HS-27A (cell line): ENCODE measurements around the gene FAM168B.
"Not testable (repeated sequence)": the region's sequence is repeated elsewhere in the genome, so short reads cannot be mapped to it uniquely, and the experiment has no call there.

ENCODE experiments used
- DNase-seq: peaks from one replicate; pipeline ENCODE4 v3.0.0-alpha.2; 2012; ENCODE audit warnings: low read depth, missing footprints

The FAM168B gene, protein sequence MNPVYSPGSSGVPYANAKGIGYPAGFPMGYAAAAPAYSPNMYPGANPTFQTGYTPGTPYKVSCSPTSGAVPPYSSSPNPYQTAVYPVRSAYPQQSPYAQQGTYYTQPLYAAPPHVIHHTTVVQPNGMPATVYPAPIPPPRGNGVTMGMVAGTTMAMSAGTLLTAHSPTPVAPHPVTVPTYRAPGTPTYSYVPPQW

DNA sequence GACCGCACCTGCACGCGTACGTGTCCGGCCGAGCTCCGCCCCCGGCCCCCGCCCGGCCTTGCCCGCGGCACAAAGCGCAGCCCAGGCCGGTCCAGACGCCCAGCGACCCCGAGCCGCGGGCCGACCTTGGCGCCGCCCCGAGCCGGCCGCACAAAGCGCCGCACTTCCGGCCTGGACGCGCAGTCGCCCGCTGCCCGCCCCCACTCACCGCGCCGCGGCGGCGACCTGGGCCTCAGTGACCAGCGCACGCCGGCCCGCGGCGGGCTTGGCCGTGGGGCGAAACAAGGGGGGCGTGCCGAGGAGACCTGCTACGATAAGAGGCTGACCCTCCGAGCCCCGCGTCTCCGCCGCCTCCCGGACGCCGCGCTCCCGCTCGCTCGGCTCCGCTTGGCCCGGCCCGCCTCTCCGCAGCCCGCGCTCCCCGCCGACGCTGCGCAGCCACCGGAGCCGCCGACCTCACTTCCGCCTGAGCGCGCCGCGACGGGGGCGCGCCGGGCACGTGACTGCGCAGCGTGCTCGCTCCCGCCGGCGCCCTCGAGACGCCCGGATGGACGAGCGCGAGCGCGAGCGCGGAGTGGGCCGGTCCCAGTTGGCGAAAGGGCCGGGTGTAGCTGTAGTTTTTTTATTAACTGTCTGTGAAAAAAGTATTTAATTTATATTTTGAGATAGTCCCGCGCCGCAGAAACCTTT lies at the start of gene FAM168B:
FAM168B (minus strand) TSS at position 455 of the 690 bp plus-strand sequence. CDS start 10,814 bp downstream, outside the sequence.
- DNase-seq, result peak; percentile 59

DNA sequence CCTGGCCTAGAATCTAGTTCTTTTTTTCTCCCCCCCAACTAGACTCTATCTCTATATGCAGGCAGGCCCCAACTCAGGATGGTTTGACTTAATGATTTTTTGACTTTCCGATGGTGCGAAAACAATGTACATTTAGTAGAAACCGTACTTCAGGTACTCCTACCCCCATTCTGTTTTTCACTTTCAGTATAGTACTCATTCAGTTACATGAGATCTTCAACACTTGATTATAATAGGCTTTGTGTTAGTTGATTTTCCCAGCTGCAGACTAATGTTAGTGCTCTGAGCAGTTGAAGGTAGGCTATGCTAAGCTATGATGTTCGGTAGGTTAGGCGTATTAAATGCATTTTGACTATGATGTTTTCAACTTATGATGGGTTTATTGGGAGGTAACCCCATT lies 49.6 kb upstream of the FAM168B start:
- DNase-seq, result no peak

DNA sequence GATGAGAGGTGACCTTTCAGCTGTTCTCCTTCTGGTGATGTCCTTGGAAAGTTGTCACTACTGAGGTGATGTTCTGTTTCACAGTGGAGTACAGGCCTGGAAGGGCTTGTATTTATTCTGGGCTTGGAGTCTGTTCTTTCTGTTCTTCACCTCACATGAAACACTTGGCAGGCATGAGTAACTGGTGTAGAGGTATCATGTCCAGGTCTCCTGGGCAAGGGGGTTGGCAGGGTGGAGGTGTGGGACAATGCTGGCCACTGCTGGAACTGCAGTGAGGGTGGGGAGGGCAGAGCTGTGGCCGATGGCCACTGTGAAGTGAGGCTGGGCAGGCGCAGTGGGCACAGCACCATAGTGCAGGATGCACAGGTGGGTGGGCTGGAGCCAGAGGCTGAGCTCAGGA lies 47.3 kb upstream of the FAM168B start:
- DNase-seq, result no peak

DNA sequence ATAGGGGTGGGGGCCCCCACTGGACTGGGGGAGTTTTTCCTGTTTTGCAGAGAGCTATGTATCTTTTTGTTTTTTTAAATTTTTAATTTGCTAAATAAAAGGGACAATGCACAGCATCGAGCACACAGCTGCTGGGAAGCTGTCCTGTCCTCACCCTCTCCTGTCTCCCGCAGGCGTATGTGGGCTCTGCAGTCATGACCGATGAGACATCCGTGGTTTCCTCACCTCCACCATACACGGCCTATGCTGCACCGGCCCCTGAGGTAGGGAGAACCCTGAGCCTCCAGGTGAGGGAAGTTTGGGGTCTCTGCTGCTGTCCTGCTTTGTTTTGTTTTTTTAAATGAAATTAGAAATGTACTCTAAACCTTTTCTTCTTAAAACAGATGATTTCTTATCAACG lies 39.5 kb upstream of the FAM168B start:
- no peak for DNase-seq

DNA sequence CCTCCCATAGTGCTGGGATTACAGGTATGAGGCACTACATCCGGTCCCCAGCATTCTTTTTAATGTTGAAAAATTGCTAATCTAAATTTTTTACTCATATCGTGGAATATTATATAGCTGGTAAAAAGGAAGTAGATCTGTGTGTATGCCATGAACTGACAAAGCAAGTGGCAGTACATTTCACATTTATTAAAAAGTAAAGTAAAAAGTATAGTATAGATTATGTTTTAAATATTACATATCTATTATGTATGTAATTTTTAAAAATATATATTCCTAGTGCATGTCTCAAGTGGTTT lies 37.0 kb upstream of the FAM168B start:
- no peak for DNase-seq

DNA sequence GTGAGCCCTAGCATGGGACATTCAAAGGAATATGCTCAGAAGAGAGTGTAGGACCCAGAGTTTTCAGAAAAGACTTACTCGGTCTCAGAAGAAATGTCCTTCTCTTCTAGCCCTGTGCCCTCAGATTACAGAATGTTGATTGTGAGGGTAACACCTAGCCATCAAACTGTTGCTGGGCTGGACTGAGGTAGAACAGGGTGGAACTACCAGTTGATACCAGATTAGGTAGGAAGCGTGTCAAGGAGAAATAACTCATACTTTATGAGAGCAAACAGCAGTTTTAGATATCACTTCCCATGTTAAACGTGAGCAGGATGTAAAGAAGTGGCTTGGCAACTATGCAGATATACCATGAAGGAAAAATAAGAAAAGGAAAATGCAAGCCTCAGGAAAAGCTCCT lies 34.7 kb upstream of the FAM168B start:
- no peak for DNase-seq

DNA sequence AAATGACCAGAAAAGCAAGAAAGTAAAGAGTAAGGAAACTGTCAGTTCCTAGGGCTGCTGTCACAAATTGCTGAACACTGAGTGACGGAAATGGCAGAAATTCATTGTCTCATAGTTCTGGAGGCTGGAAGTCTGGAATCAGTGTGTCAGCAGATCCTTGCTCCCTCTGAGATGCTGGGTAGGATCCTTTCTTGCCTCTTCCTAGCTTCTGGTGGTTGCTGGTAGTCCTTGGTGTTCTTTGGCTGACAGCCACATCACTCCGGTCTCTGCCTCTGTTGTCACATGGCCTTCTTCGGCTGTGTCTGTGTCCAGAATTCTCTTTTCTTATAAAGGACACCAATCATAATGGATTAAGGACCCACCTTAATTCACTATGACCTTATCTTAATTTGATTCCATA lies 33.8 kb upstream of the FAM168B start:
- no peak for DNase-seq

DNA sequence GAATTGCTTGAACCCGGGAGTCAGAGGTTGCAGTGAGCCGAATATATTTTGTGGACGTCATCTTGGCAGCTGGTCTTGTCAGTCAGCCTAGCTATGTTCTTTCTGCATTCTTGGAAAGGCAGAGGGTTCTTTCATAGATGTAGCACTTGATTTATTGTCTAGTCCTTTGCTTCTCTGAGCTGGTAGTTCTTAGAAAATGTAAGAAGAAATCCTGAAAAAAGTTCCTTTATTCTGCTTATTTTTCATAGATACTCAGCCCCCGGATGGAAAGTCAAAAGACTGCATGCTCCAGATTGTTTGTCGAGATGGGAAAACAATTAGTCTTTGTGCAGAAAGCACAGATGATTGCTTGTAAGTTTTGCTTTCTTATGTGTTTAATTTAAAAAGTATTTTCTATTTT lies 33.2 kb upstream of the FAM168B start:
- DNase-seq, result no peak

DNA sequence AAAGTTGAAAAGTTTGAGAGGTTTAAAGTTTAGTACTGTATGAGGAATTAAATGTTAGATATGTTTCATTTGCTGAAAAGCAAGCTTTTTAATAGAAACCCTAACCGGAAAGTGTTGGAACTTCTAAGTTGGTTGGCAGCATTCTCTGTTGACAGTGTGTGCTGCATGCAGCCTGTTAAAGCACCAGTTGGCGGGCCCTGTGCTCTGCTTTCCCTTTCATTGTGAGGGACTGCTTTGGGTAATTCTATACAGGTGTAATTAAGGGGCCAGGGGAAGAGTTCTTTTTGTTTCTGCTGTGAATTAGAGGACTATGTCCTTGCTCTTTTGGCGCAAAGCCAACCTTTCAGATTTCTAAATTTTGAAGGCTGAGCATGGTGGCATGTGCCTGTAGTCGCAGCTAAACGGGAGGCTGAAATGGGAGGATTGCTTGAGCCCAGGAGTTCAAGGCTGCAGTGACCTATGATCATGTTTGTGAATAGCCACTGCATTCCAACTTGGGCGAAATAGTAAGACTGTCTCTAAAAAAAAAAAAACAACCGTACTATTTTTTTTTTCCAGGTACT lies 32.0 kb upstream of the FAM168B start:
- DNase-seq, result no peak

DNA sequence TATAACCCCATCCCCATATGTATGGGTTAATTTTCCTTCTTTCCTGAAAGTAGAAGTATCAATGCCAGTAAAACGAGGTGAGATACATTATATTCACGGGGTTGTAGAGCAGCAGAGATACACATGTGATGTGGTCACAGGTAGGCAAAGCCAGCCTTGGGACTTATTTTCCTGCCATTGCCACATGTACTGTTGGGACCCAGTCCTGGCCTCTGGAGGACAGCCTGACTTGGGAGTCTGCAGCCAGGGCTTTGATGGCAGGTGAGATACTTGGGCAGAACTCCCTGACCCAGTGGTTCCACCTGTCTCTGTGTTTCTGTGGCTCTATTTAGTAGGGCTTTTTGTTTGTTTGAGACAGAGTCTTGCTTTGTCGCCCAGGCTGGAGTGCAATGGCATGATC lies 29.9 kb upstream of the FAM168B start:
- no peak for DNase-seq

DNA sequence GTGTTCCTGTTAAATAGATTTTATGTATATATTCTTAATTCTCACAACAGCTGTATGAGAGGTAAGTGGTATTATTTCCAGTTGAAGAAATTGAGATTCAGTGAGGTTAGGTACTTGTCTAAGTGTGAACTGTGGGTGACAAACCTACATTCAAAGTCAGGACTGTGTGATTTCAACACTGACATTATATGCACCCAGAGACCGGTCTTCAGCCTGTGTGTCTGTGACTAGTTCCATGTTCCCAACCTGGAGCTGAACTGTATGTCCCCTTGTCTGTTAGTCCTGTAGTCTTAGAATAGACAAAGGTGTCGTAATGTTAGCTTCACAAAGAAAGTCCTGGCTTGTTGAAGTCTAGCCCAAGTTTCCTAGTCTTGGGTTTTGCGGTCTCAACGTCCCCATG lies 29.2 kb upstream of the FAM168B start:
- DNase-seq, result no peak

DNA sequence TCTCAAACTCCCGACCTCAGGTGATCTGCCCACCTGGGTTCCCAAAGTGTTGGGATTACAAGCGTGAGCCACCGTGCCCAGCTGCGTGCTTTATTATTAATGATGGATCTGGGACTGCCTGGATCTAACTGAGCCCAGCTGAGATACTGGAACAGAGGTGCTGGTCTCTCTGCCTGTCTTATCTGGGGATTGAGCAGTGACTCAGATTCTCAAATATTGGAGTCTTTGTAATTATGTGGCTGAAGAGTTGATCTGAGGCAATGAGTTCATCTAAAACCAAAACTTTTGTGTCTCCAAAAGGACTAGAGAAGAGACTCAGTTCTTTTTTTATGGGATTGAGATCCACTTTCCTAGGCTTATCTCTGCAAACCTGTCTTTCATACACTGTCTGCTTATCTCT lies 28.2 kb upstream of the FAM168B start:
- no peak for DNase-seq

DNA sequence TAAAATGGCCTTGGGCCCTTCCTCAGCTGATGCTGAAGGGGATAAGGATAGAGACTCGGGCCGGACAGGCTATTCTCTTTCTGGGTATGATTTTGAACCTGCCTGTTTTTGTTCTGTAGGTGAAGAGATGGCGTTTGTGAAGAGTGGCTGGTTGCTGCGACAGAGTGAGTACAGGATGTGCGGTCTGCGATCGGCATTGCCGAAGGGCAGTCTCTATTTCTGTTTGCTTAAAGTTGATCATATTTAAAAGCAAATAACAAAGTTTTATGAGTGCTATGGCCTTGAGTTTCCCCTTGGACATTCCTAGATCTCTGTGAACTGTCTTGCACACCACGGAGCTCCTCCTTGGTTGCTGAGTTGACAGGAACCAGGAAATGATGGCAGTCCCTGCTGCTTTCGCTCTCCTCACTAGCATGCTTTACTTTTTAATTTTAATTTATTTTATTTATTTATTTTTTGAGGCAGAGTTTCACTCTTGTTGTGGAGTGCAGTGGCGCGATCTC lies 27.6 kb upstream of the FAM168B start:
- no peak for DNase-seq

DNA sequence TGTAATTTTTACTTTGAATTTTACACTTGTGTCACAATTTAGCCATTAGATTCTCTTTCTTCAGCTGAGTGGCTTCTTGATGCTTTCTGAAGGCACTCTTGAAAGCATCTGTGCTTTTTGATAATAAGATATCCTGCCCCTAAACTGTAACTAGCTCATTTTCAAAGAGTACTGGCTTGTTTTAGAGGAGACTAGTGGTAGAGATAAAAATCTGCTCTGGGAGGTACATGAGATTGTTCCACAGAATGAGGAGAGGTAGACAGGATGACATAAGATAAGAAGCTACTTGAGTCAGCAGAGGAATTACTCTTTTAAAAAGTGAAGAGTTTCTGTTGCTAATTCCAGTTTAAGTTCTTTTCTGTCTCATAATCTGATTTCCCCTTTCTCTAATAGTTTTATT lies 22.5 kb upstream of the FAM168B start:
- no peak for DNase-seq

DNA sequence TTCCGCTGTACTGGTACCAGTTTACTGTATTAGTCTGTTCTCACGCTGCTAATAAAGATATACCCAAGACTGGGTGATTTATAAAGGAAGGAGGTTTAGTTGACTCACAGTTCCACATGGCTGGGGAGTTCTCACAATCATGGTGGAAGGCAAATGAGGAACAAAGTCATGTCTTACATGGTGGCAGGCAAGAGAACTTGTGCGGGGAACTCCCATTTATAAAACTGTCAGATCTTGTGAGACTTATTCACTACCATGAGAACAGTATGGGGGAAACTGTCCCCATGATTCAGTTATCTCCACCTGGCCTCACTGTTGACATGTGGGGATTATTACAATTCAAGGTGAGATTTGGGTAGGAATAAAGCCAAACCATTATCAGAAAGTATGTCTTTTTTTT lies 21.7 kb upstream of the FAM168B start:
- not testable (repeated sequence) for DNase-seq

DNA sequence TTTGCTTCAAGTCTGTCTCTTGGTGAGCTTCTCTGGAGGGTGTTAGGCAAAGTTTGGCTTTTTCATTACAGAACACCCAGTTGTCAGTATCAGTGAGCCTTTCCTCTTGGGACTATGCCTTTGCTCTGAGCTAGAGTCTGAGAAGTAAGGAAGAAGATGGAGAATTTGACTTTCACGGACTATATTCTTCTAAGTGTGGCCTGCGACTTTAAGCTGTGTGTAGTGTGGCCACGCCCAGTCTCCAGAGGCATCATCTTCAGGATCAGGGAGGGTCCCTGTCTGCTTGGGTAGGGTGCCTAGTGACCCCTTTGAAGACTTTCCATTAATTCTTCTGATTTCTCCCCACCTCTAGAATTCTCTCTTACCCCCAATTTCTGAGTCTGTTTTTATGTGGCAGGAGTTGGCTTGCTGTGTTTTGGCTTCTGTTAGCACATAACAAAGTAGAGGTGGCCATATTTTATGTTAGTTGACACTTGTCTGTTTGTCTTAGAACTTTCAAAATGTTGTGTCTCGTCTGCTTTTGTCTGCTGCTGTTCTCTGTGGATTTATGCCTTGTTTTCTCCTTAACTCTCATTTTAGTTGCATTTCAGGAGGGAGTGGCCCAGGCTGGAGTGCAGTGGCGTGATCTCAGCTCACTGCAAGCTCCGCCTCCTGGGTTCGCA lies 20.4 kb upstream of the FAM168B start:
- DNase-seq, result no peak

DNA sequence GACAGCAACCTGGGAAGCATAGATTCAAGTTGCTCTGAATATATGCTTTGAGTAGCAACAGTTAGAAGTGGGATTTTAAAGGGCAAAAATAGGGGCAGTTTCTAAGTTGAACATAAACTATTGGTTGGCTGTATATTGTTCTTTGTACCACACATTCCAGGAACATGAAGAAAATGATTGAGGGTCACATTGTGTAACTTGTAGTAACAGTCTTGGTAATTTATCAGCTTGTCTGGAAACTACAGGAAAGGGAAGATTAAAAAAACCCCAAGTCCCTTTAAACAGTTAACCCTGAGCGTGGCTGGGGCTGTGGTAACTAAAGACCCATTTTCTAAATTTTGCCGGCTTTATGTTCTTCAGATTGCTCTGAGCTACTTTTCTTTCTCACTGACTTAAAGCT lies 19.3 kb upstream of the FAM168B start:
- no peak for DNase-seq

DNA sequence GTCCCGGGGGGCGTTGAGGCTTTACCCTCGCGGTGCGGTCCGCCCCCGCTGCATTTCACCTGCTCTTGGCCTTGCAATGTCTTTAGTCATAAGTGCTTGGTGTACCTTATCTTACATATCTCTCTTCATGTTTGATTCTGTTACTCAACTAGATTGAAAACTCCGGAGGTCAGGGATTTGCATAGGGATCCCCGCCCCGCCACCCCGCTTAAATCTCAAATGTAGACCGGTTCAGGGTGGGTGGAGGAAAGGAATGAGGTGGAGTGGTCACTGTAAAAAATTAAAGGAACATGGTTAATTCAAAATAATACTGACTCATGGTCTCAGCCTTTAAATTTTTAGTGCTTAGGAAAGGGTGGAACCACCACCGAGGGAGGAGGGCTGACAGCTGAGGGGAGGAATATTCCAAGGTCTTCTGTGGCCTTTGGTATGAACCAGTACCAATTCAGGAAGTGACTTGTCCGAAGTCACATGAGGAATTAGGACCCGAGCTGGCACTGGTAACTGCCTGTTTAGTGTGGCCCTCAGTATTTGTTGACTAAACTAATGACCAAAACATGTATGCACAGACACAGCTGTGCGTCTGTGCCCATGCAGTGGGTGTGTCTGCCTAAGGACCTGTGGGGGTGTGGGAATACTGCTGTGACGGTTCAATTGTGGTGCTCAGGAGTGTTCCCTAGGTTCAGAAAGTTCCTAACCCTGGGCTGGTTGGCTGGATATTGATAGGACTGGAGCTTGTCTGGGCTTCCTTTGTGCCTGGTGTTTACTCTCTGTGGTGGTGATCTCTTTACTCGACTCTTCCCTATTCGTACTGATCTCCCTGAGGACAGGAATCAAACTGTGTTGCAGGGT lies 12.9 kb upstream of the FAM168B start:
- DNase-seq, result no peak

DNA sequence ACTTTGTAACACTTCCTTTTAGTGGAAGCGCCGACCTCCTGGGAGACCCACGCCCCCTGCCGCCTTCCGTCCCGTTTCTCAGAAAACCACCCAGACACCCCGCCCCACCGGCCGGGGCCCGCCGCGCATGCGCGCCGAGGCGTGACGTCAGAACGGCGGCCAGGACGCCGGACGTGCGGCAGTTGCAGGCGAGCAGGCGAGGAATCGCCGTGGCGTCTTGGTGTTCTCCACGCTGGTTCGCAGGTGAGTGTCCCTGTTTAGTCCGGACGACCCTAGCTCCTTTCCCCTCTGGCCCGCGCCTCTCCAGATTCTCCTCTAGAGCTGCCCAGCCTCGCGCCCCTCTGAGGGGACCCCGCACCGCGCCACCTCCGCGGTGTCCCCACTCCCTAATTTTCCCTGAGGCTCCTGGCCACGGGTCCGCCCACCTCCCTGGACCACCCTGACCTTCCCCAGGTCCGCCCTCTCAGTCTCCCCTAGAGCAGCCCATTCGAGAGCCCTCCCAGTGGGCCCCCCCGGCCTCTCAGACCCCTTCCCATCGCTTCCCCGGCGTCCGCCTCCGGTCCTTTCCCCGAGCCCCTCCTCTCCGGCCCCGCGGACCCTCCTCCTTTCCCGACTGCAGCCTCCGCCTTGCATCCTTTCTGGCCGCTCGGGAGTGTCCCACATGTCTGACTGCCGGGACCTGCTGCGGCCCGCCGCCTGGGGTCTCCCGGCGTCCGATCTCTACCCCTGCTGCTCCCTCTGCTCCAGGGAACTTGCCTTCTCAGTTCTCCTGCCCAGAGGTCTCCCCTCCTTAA lies 12.1 kb upstream of the FAM168B start, which contains the start of gene PLEKHB2:
PLEKHB2 (plus strand) TSS at position 181 of the 794 bp plus-strand sequence. CDS start 15,606 bp downstream, outside the sequence.
- DNase-seq, result peak; percentile 75

DNA sequence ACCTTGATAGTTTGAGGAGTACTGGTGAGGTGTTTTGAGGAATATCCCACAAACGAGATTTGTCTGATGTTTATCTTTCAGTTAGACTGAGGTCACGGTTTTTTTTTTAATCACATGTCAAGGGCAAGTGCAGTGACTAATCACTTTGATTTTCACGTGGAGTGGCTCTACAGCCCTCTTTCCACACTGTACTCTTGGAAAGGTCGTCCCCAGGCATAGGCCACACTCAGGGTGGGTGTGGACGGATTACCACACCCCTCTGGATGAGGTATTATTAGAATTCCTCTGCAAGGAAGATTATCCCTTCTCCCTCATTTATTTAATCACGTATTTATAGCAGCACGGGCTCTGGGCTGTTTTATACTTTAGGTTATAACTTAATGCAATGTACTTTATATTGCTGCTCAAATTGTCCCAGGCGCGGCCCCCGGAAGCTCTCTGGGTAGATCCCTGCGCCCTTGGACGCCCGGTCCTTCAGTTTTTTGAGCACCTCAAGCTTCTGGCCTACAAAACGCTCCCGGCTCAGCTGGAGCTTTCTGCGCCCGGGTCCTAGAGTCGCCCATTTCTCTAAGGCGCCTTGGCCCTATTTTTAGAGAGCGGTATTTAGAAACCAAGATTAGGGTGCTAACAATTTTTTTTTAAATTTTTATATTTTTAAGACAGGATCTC lies 11.4 kb upstream of the FAM168B start:
- DNase-seq, result peak; percentile 43

DNA sequence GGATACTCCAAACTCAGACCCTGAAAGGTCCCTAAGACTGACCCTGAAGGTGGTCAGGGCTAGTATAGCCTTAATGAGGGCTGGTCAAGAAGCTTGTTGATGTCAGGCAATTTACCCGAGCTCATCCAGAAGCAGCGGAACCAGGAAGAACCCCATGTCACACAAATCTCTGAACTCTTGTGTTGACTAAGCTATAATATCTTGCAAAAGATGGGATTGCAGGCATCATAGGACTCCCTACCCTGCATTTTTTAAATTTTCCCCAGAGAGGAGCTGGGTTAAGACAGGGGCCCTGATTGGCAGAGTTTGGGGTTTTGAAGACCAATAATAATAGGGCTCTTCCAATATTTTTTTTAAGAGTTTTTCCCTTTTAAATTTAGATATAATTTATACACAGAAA lies 9.9 kb upstream of the FAM168B start:
- DNase-seq, result no peak
